HG03442 (cell line): Measurements from ENCODE around the gene ZNF81.
"Not testable (repeated sequence)": the region's sequence is repeated elsewhere in the genome, so short reads cannot be mapped to it uniquely, and the experiment has no call there.

Source experiments
- ATAC-seq: cut with Tn5 transposase; IDR thresholded peaks from one replicate; pipeline ENCODE4 v1.9.1; 2021; ENCODE audit warnings: mild to moderate bottlenecking, moderate library complexity; ENCODE audit not compliant: unreplicated experiment

Gene ZNF81

GRCh38 chrX:47931970-47932369 is 95.3 kb downstream of the ZNF81 start:
- not testable (repeated sequence) for ATAC-seq

- no peak for ATAC-seq
These were observed 97.2 kb downstream of the ZNF81 start for GRCh38 chrX:47933946-47934345.

- ATAC-seq = no peak
These were observed 99.7 kb downstream of the ZNF81 start for GRCh38 chrX:47936224-47936939.

GRCh38 chrX:47936940-47937317 is 100.2 kb downstream of the ZNF81 start:
- ATAC-seq = no peak

- no peak for ATAC-seq
These were observed 103.7 kb downstream of the ZNF81 start for GRCh38 chrX:47940448-47940847.

- no peak for ATAC-seq
These were observed 104.7 kb downstream of the ZNF81 start for GRCh38 chrX:47941423-47941822.

GRCh38 chrX:47955295-47955694 is 118.6 kb downstream of the ZNF81 start:
- not testable (repeated sequence) for ATAC-seq

- no peak for ATAC-seq
These were observed 119.3 kb downstream of the ZNF81 start for GRCh38 chrX:47956016-47956415.

- ATAC-seq = not testable (repeated sequence)
These were observed 121.5 kb downstream of the ZNF81 start for GRCh38 chrX:47958206-47958605.

- ATAC-seq = no peak
These were observed 122.2 kb downstream of the ZNF81 start for GRCh38 chrX:47958761-47959342.

- ATAC-seq = no peak
These were observed 123.7 kb downstream of the ZNF81 start for GRCh38 chrX:47960406-47960805.

GRCh38 chrX:47961830-47962229 is 125.1 kb downstream of the ZNF81 start:
- not testable (repeated sequence) for ATAC-seq

GRCh38 chrX:47965526-47965925 is 128.8 kb downstream of the ZNF81 start:
- not testable (repeated sequence) for ATAC-seq
